ENCODE results near the gene LRMDA. TPM values are rescaled to one million over a fixed set of nuclear protein-coding genes. Genes with fewer than 3 reads are reported as not detected.

LRMDA gene
- total RNA-seq, 6 donors from 2014 or later, result 12.8 to 185 (median 18.1) TPM

DNA sequence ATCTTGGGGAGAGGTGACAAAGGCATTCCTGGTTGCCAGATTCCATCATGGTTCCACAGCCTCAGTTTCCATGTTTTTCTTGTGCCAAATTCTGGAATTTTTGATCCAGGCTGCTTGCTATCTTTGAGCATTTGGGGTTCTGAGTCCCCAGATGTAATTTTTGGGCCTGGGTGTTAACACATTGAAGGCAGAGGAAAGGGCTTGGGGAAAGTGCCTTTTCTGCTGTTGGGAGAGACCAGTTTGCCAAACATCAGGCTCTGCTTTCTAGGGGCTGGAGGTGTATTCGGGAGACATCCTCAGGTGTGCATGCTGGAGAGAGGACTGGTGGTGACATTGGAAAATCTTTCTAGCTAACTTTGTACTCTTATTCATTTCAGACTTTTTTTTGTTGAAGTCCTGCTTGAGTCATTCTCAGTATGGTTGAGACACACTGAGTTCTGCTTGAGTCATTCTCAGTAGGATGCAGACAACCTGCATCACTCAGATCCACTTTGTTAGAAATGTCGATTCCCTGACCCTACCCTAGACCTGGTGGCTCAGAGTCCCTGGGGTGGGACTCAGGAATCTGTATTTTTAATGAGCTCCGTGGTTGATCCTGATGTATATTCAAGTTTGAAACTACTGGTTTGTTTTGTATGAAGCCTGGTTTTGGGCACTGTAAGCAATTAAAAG is 101.0 kb downstream of the LRMDA start:
- 91 to 94% methylated on average over 3 of the region's 3 CpGs for WGBS, 2 donors
- no peak for TF ChIP-seq POLR2A (IDR thresholded peaks at IDR 0.05)
- TF ChIP-seq, protein P1, sequence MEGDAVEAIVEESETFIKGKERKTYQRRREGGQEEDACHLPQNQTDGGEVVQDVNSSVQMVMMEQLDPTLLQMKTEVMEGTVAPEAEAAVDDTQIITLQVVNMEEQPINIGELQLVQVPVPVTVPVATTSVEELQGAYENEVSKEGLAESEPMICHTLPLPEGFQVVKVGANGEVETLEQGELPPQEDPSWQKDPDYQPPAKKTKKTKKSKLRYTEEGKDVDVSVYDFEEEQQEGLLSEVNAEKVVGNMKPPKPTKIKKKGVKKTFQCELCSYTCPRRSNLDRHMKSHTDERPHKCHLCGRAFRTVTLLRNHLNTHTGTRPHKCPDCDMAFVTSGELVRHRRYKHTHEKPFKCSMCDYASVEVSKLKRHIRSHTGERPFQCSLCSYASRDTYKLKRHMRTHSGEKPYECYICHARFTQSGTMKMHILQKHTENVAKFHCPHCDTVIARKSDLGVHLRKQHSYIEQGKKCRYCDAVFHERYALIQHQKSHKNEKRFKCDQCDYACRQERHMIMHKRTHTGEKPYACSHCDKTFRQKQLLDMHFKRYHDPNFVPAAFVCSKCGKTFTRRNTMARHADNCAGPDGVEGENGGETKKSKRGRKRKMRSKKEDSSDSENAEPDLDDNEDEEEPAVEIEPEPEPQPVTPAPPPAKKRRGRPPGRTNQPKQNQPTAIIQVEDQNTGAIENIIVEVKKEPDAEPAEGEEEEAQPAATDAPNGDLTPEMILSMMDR (IDR thresholded peaks at IDR 0.05), result no peak
- no peak for TF ChIP-seq POLR2AphosphoS5 (IDR thresholded peaks at IDR 0.05)
- TF ChIP-seq EP300 (IDR thresholded peaks at IDR 0.05), result no peak
- Histone ChIP-seq H3K4me3 (no peak overlapping the region), H3K27me3 (no peaks in the 10 kb centered on the region), H3K9me3 (no peaks in the 10 kb centered on the region), H3K4me1 (peaks cover 0 to 6% (median 0%) of the 10 kb centered on the region in 4 donors), H3K36me3 (no peaks in the 10 kb centered on the region), H3K27ac (no peak overlapping the region)
- DNase-seq (no peak), ATAC-seq (ENCODE audit: low FRiP score in 2 of 2) (no peak)

DNA sequence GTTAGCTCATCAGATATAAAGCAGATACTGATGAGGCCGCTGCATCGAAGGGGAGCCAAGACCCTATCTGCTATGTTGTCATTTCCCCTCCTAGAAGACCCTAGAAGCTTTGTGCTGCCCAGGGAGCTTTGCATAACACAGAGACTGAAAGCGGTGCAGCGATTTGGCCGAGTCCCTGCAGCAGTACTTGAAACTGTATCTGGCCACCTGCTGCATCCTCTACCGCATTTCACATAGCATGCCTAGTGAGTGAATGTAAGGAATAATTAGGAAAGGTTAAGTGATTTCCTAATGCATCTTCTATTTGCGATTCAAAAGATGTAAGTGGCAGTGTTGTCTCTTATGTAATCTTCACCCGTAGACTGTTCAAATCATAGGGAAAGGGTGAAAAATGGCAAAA is 106.7 kb downstream of the LRMDA start:
- H3K9me3 ChIP-seq, result no peaks in the 10 kb centered on the region
- TF ChIP-seq POLR2AphosphoS5 (IDR thresholded peaks at IDR 0.05), result no peak
- TF ChIP-seq POLR2A (IDR thresholded peaks at IDR 0.05), result no peak
- TF ChIP-seq, protein P1 (IDR thresholded peaks at IDR 0.05), result no peak
- no peak for TF ChIP-seq EP300 (IDR thresholded peaks at IDR 0.05)
- H3K4me3 ChIP-seq, result no peak overlapping the region
- DNase-seq (no peak), ATAC-seq (ENCODE audit: low FRiP score in 2 of 2) (no peak)
- no peaks in the 10 kb centered on the region for H3K36me3 ChIP-seq
- 91 to 94% methylated on average over 8 of the region's 8 CpGs for WGBS, 2 donors
- no peaks in the 10 kb centered on the region for H3K27me3 ChIP-seq
- no peaks in the 10 kb centered on the region for H3K4me1 ChIP-seq
- no peak overlapping the region for H3K27ac ChIP-seq

DNA sequence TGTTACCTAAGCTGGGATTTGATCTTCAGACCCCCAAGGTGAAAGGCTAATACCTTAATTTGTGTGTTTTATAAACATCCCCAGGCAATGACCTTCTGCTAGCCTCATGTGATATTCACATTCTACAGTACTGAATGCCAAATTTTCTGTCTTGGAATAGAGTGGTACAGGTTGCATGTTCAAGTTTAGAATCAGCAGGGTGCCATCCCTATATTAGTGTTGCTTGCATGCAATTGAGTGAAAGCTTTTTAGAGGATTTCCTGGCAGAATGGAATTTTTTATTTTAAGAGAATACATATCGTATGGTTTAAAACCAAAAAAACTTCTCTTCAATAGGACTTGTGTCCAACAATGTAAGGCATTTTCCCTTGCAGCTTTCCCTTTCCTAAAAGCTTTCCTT is 107.3 kb downstream of the LRMDA start:
- H3K4me3 ChIP-seq, result no peak overlapping the region
- no peak for DNase-seq
- TF ChIP-seq, protein P1 (IDR thresholded peaks at IDR 0.05), result no peak
- TF ChIP-seq POLR2AphosphoS5 (IDR thresholded peaks at IDR 0.05), result no peak
- no peak for TF ChIP-seq POLR2A (IDR thresholded peaks at IDR 0.05)
- no peak for TF ChIP-seq EP300 (IDR thresholded peaks at IDR 0.05)
- WGBS, 2 donors, result 76 to 88% methylated on average over 1 of the region's 1 CpG
- H3K36me3 ChIP-seq, result no peaks in the 10 kb centered on the region
- no peaks in the 10 kb centered on the region for H3K9me3 ChIP-seq
- no peaks in the 10 kb centered on the region for H3K27me3 ChIP-seq
- ATAC-seq (ENCODE audit: low FRiP score in 2 of 2), result no peak
- H3K27ac ChIP-seq, result no peak overlapping the region
- no peaks in the 10 kb centered on the region for H3K4me1 ChIP-seq

DNA sequence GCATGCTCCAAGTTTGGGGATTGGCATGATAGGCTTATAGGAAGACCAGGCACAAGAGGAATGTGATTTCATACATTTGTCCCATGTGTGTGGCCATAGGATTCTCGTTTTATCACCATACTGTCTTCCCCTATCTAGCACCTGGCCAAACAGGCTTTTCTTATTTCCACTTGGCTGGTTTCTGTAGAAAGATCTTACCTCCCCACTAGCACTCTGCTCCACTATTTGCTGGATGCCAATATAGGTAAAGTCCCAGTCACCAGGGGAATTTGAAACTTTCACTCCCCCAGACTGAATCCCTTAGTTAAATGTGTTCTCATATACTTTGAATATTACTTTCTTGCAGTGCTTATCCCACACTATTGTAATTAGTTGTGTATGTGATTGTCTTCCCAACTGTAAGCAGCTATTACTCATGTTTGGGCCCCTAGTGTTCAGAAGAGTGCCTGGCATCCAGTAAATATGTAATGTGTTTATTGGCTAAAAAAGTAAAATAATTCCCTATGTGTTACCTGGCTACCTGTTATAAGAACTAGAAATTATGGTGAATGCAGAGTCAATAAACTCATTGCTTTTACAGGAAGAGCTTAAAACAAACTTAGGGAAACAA is 109.0 kb downstream of the LRMDA start:
- no peaks in the 10 kb centered on the region for H3K9me3 ChIP-seq
- DNase-seq (no peak), ATAC-seq (ENCODE audit: low FRiP score in 2 of 2) (no peak)
- WGBS, 2 donors, result 79 to 80% methylated on average over 1 of the region's 1 CpG
- no peak overlapping the region for H3K4me3 ChIP-seq
- peaks cover 11 to 15% (median 12%) of the 10 kb centered on the region in 4 donors for H3K4me1 ChIP-seq
- no peaks in the 10 kb centered on the region for H3K27me3 ChIP-seq
- TF ChIP-seq, protein P1 (IDR thresholded peaks at IDR 0.05), result no peak
- TF ChIP-seq POLR2A (IDR thresholded peaks at IDR 0.05), result no peak
- H3K36me3 ChIP-seq, result no peaks in the 10 kb centered on the region
- no peak overlapping the region for H3K27ac ChIP-seq

DNA sequence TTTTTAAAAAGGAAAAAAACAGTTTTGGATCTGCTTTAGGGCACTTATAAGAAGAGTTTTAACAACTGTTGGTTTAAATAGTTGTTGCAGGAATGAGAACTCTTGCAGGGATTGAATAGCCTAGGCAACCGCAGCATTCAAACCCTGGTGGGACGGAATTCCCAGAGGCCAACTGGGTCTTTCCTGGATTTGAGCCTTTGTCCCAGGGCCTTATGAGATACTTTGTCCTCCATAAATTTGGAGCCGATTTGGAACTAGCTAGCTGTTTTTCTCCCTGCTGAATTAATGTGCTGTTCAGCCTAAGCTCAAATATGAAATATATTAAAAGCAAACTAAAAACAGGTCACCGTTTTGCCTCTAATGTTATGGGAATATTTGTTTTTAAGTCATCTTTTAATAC is 109.6 kb downstream of the LRMDA start:
- Histone ChIP-seq H3K27ac (no peak overlapping the region), H3K27me3 (no peaks in the 10 kb centered on the region), H3K36me3 (no peaks in the 10 kb centered on the region), H3K4me3 (no peak overlapping the region), H3K4me1 (peaks cover 11 to 15% (median 13%) of the 10 kb centered on the region in 4 donors), H3K9me3 (no peaks in the 10 kb centered on the region)
- WGBS, 2 donors, result 82 to 83% methylated on average over 4 of the region's 4 CpGs
- TF ChIP-seq, protein P1 (IDR thresholded peaks at IDR 0.05), result no peak
- TF ChIP-seq POLR2AphosphoS5 (IDR thresholded peaks at IDR 0.05) (no peak), POLR2A (IDR thresholded peaks at IDR 0.05) (no peak), EP300 (IDR thresholded peaks at IDR 0.05) (no peak)
- DNase-seq, result no peak
- no peak for ATAC-seq (ENCODE audit: low FRiP score in 2 of 2)
